ENCODE data around the gene CENPS.

CENPS gene

DNA sequence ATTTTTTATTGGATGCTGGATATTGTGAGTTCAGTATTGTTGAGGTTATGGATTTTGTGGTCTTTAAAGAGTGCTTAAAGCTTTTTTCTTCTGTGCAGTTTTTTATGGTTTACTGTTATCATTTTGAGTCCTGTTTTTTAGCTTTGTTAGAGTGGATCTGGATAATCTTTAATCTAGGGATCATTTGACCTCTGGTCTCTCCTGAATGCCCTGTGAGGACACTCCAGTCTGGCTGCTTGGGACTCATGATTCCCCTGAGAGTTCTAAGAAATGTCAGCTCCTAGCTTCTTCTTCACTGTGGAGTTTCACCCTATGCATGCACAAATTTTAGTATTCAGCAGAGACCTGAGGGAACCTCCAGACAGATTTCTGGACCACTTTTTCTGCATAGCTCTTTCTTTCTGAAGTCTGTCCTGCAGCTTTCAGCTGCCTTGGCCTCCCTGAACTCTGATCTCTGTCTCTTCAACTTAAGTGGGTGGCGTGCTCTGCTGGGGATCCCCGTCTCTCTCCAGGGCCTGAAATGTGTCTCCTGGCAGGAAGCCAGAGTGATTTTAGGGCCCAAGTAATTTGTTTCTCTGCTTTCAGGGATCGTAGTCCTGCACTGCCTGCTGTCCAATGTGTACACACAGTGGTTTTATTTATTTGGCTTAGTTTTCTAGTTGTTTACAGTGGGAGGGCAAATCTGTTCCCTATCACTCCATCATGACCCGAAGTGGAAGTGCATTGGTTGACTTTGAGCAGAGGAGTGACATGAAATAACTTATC, 59.2 kb downstream of the CENPS start:
- no peak for DNase-seq (ENCODE audit: extremely low read depth in 1 of 2, low read depth in 1 of 2)

GRCh38 chr1:10490286-10490970, 60.2 kb downstream of the CENPS start:
- DNase-seq (ENCODE audit: extremely low read depth in 1 of 2, low read depth in 1 of 2) = no peak
